Transverse colon (tissue), 4 donors: ENCODE measurements around the gene TMEM131L. TPM values are rescaled to one million over a fixed set of nuclear protein-coding genes. Genes with fewer than 3 reads are reported as not detected.
A peak's percentile ranks its signal among the peaks of the same experiment; 100 is the strongest.

Source experiments
- DNase-seq: peaks from one replicate; pipeline ENCODE4 v3.0.0-alpha.2; 2019
- H3K27ac ChIP-seq, 4 donors: fragments of 200-600 bp; sonication (generic); 2 replicates each; pipeline ENCODE4 v1.5.1; 2016 to 2018; ENCODE audit warnings: inconsistent platforms in 4 of 4
- H3K27me3 ChIP-seq: fragments of 200-600 bp; sonication (generic); 2 replicates; pipeline ENCODE4 v1.5.1; 2017; ENCODE audit warnings: inconsistent platforms
- H3K36me3 ChIP-seq, 4 donors: fragments of 200-600 bp; sonication (generic); 2 replicates each; pipeline ENCODE4 v1.5.1; 2017 to 2019; ENCODE audit warnings: inconsistent platforms in 4 of 4
- H3K4me1 ChIP-seq, 4 donors: fragments of 200-600 bp; sonication (generic); 2 replicates each; pipeline ENCODE4 v1.5.1; 2017 to 2020; ENCODE audit warnings: inconsistent platforms in 4 of 4
- H3K4me3 ChIP-seq, 4 donors: fragments of 200-600 bp; sonication (generic); 1 replicate in 1 of 4; 2 replicates in 3 of 4; pipeline versions ENCODE4 v1.5.1 to v1.6.1; 2017 to 2019; ENCODE audit warnings: inconsistent platforms in 4 of 4
- H3K9me3 ChIP-seq, 2 donors: fragments of 200-600 bp; sonication (generic); 2 replicates each; pipeline ENCODE4 v1.5.1; 2017 to 2019; ENCODE audit warnings: inconsistent platforms in 2 of 2
- EP300 ChIP-seq: sonication (generic); formaldehyde crosslinking; IDR thresholded peaks from one replicate; pipeline ENCODE4 v1.6.1; 2017; ENCODE audit warnings: antibody characterized with exemption, low read depth
- POLR2A ChIP-seq: fragments of 450-650 bp; IDR thresholded peaks from one replicate; pipeline ENCODE4 v1.6.1; 2016; ENCODE audit warnings: antibody characterized with exemption, mild to moderate bottlenecking, moderate library complexity
- POLR2AphosphoS5 ChIP-seq, 3 donors: sonication (generic); formaldehyde crosslinking; IDR thresholded peaks; one replicate each; pipeline ENCODE4 v1.6.1; 2016; ENCODE audit warnings: antibody characterized with exemption in 3 of 3
- WGBS, 2 donors: methylation state at CpG; one replicate each; pipeline ENCODE4 v1.1.5; 2018; ENCODE audit warnings: low coverage in 1 of 2; 5-methylcytosine and 5-hydroxymethylcytosine counted together
- in situ Hi-C, 4 donors: fragments of 200-750 bp; cut with MboI; loops; one replicate each; pipeline versions ENCODE4 v1.15.0 to v1.15.1; 2017; ENCODE audit warnings: low sequenced_read_pairs in 3 of 4, low pct_ligation_motif_present in 1 of 4, low pct_unique_long_range_greater_than_20kb in 1 of 4
- intact Hi-C: fragments of 100-400 bp; cut with DNase I; formaldehyde crosslinking; loops from one replicate; pipeline ENCODE4 v1.15.1; 2023; ENCODE audit warnings: low total_unique reads
- total RNA-seq, 4 donors: library from RNA; depleted of rRNA; stranded (reverse); fragments of >200 nt; gene quantifications; one replicate each; pipeline ENCODE4 v1.1.0, GENCODE V29; 2016
- TF ChIP-seq, protein P1 (sequence below), 5 experiments: fragments of 200-600 bp in 3 of 5; fragments of 450-650 bp in 2 of 5; sonication (generic) in 3 of 5; IDR thresholded peaks; 1 replicate in 2 of 5; 2 replicates in 3 of 5; pipeline ENCODE4 v1.5.1; 2016 to 2017; ENCODE audit warnings: antibody characterized with exemption in 5 of 5, inconsistent platforms in 3 of 5, mild to moderate bottlenecking in 2 of 5, moderate library complexity in 1 of 5

TMEM131L gene
- total RNA-seq, 4 donors from 2014 or later: 5.2 to 14.8 (median 8.3) TPM

DNA sequence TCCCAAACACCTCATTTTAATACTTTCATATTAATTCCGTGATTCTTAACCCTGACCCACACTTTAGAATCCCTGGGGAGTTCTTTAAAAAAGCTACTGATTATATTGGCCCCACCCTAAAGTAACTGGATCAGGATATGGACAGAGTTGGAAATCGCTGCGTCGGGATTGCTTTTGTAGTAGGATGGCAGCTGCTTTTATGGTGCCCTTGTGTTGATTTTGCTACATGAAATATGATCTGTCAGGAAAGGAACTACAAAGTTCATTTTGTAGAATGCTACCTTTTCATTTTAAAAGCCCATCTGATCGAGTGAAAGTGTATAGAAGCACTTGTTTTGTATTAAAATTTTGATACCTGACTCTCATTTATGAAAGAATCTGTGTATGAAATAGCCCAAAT, 43.6 kb downstream of the TMEM131L start:
- intact Hi-C loops: no loop called here
- Histone ChIP-seq H3K4me3 (no peak overlapping the region), H3K27ac (no peak overlapping the region), H3K9me3 (no peaks in the 10 kb centered on the region), H3K27me3 (no peaks in the 10 kb centered on the region), H3K36me3 (no peaks in the 10 kb centered on the region), H3K4me1 (peaks cover 0 to 27% (median 11%) of the 10 kb centered on the region in 4 donors)
- TF ChIP-seq POLR2AphosphoS5 (IDR thresholded peaks at IDR 0.05): no peak
- TF ChIP-seq POLR2A: no peak
- TF ChIP-seq EP300: no peak
- TF ChIP-seq, protein P1, sequence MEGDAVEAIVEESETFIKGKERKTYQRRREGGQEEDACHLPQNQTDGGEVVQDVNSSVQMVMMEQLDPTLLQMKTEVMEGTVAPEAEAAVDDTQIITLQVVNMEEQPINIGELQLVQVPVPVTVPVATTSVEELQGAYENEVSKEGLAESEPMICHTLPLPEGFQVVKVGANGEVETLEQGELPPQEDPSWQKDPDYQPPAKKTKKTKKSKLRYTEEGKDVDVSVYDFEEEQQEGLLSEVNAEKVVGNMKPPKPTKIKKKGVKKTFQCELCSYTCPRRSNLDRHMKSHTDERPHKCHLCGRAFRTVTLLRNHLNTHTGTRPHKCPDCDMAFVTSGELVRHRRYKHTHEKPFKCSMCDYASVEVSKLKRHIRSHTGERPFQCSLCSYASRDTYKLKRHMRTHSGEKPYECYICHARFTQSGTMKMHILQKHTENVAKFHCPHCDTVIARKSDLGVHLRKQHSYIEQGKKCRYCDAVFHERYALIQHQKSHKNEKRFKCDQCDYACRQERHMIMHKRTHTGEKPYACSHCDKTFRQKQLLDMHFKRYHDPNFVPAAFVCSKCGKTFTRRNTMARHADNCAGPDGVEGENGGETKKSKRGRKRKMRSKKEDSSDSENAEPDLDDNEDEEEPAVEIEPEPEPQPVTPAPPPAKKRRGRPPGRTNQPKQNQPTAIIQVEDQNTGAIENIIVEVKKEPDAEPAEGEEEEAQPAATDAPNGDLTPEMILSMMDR (IDR thresholded peaks at IDR 0.05): no peak
- 57 to 63% methylated on average over 5 of the region's 5 CpGs for WGBS, 2 donors
- peak; percentile 39 for DNase-seq
- in situ Hi-C loops: no loop called here

DNA sequence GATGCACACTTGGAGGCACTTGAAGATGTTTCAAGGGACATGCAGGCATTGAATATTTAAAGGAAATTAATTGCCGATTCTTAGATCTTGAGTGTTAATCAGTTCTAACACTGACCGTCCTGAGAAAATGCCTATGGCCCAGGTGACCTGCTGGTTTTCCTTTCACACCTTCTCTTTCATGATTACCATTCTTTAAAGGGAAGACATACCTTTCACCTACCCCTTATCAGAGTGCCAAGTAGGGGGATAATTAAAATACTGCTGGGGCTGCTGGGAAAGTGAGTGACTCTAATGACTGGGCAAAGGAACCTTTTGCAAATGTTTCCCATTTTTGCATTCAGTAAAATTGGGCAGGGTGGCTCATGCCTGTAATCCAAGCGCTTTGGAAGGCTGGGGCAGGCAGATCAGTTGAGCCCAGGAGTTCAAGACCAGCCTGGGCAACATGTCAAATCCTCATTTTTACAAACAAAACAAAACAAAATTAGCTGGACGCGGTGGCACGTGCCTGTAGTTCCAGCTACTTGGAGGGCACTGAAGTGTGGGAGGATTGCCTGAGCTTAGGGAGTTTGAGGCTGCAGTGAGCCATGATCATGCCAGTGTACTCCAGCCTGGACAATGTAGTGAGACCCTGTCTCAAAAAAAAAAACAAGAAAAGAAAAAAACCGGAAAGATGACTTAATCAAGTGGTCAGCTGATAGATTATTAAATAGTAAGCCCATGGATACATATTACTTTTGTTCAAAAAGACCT, 44.3 kb downstream of the TMEM131L start:
- no peak for DNase-seq
- TF ChIP-seq EP300: no peak
- TF ChIP-seq, protein P1 (IDR thresholded peaks at IDR 0.05): no peak
- no peak for TF ChIP-seq POLR2AphosphoS5 (IDR thresholded peaks at IDR 0.05)
- no peak for TF ChIP-seq POLR2A
- Histone ChIP-seq H3K9me3 (no peaks in the 10 kb centered on the region), H3K27me3 (no peaks in the 10 kb centered on the region), H3K36me3 (no peaks in the 10 kb centered on the region), H3K27ac (no peak overlapping the region), H3K4me1 (peaks cover 0 to 27% (median 11%) of the 10 kb centered on the region in 4 donors), H3K4me3 (no peak overlapping the region)
- in situ Hi-C loops (no loop called here), intact Hi-C loops (no loop called here)
- 66% methylated on average over 7 of the region's 7 CpGs for WGBS, 2 donors

DNA sequence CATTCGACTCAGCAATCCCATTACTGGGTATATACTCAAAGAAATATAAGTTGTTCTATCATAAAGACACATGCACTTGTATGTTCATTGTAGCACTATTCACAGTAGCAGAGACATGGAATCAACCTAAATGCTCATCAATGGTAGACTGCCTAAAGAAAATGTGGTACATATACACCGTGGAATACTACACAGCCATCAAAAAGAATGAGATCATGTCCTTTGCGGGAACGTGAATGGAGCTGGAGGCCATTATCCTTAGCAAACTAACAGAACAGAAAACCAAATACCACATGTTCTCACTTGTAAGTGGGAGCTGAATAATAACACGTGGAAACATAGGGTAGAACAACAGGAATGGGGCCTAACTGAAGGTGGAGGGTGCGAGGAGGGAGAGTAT, 44.9 kb downstream of the TMEM131L start:
- in situ Hi-C loops: no loop called here
- Histone ChIP-seq H3K36me3 (no peaks in the 10 kb centered on the region), H3K4me3 (no peak overlapping the region), H3K4me1 (peaks cover 0 to 27% (median 11%) of the 10 kb centered on the region in 4 donors), H3K9me3 (no peaks in the 10 kb centered on the region), H3K27me3 (no peaks in the 10 kb centered on the region), H3K27ac (no peak overlapping the region)
- DNase-seq: no peak
- WGBS, 2 donors: 79 to 99% methylated on average over 5 to 6 of the region's 6 CpGs
- intact Hi-C loops: no loop called here
- TF ChIP-seq, protein P1 (IDR thresholded peaks at IDR 0.05): no peak
- TF ChIP-seq EP300 (no peak), POLR2A (no peak), POLR2AphosphoS5 (IDR thresholded peaks at IDR 0.05) (no peak)

DNA sequence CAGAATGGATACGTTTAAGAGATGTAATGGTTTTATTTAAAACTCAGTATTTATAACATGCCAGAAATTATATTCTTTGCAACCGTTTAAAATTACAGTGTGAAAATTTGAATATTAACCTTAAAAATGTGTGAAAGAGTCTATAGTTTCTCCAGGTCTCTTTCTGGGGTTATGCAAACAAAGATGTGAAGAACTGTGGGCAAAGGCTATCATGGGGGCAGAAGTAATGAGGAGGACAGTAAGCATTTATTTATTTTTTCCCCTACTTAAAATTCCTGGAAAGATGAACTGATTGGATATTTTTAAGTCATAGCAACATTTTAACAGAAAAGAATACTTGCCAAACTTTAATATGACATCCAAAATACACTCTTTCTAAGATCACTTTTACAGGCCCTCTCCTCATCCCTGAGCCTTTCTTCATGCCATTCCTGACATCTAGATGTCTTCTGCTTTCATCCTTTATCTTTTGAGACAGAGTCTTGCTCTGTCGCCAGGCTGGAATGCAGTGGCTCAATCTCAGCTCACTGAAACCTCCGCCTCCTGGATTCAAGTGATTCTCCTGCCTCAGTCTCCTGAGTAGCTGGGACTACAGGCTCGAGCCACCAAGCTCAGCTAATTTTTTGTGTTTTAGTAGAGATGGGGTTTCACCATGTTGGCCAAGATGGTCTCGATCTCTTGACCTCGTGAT, 46.1 kb downstream of the TMEM131L start:
- Histone ChIP-seq H3K36me3 (no peaks in the 10 kb centered on the region), H3K27ac (no peak overlapping the region), H3K4me1 (peaks cover 0 to 27% (median 10%) of the 10 kb centered on the region in 4 donors), H3K4me3 (no peak overlapping the region), H3K9me3 (no peaks in the 10 kb centered on the region), H3K27me3 (no peaks in the 10 kb centered on the region)
- TF ChIP-seq, protein P1 (IDR thresholded peaks at IDR 0.05): no peak
- no peak for TF ChIP-seq POLR2AphosphoS5 (IDR thresholded peaks at IDR 0.05)
- no peak for TF ChIP-seq POLR2A
- TF ChIP-seq EP300: no peak
- in situ Hi-C loops: no loop called here
- intact Hi-C loops: no loop called here
- no peak for DNase-seq
- 71 to 74% methylated on average over 6 to 7 of the region's 7 CpGs for WGBS, 2 donors
